ENCODE results near the gene IFFO2. TPM values are rescaled to one million over a fixed set of nuclear protein-coding genes. Genes with fewer than 3 reads are reported as not detected.
A peak's percentile ranks its signal among the peaks of the same experiment; 100 is the strongest.

Gene IFFO2
- total and polyA plus RNA-seq, 2 of the 13 experiments (the other 11 are each of a cell fraction or from before 2014, with no cell fraction given) = 7.3 to 16.7 TPM

DNA sequence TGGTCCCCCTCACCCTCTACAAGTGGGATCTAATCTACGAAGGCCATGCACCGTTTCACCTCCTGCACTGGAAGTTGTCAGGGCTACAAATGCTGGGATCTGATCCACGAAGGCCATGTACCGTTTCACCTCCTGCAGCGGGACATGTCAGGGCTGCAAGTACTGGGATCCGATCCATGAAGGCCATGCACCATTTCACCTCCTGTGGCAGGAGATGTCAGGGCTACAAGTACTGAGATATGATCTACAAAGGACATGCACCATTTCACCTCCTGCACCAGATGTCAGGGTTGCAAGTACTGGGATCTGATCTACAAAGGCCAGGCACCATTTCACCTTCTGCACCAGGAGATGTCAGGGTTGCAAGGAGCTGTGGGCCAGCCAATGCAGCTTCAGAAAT lies 61.2 kb downstream of the IFFO2 start:
- H3K27ac ChIP-seq (ENCODE audit: extremely low read length, insufficient read depth, low read length) = peak overlapping the region; percentile 5
- no peaks in the 10 kb centered on the region for H3K27me3 ChIP-seq (ENCODE audit: control insufficient read depth in 1 of 2, insufficient read depth in 2 of 2, low read length in 2 of 2)
- in situ Hi-C loops (cut with HindIII; ENCODE audit: extremely low pct_ligation_motif_present, low pct_unique_long_range_greater_than_20kb) = no loop called here
- peak; percentile 20; the same call in 1 of the 2 replicates for TF ChIP-seq ZBTB38 (CRISPR knock-in tag; IDR thresholded peaks at IDR 0.05)
- TF ChIP-seq FOXP1 (IDR thresholded peaks at IDR 0.05) = no peak
- TF ChIP-seq FOXP1 (CRISPR knock-in tag; IDR thresholded peaks at IDR 0.05) = no peak
- no peak for TF ChIP-seq ATAD3A (CRISPR knock-in tag; IDR thresholded peaks at IDR 0.05)
- no peak for TF ChIP-seq FOXK2 (IDR thresholded peaks at IDR 0.05)
- no peak for TF ChIP-seq SNAPC4 (CRISPR knock-in tag; IDR thresholded peaks at IDR 0.05)
- TF ChIP-seq ZKSCAN1 (IDR thresholded peaks at IDR 0.05; ENCODE audit: low read length) = no peak
- TF ChIP-seq ZNF501 (CRISPR knock-in tag; IDR thresholded peaks at IDR 0.05) = no peak
- 0 out of 4 replicates have a peak, but pooled peaks of 1 of the 2 experiments have one; percentile 6 for TF ChIP-seq POLR2A (IDR thresholded peaks at IDR 0.05; ENCODE audit: insufficient read depth in 1 of 2, low read depth in 2 of 2, low read length in 2 of 2)
- peaks cover 98% of the 10 kb centered on the region for H3K4me1 ChIP-seq (ENCODE audit: insufficient read depth, low read length)
- H4K20me1 ChIP-seq (ENCODE audit: insufficient read depth, low read length) = peaks cover 61% of the 10 kb centered on the region
- ATAC-seq = no peak
- H3K9me3 ChIP-seq (ENCODE audit: low read length) = no peaks in the 10 kb centered on the region
- WGBS (ENCODE audit: low lambda C conversion rate) = 80% methylated on average over 2 of the region's 6 CpGs
- ChIA-PET CTCF (ENCODE audit: low intra/inter-chr PET ratio, low total read pairs) (no interaction called here), POLR2A (no interaction called here)
- no peak overlapping the region for H3K9ac ChIP-seq (ENCODE audit: insufficient read depth, low read depth, low read length)
- peaks cover 91% of the 10 kb centered on the region for H3K79me2 ChIP-seq (ENCODE audit: insufficient read depth, low read length)
- H3K4me2 ChIP-seq (ENCODE audit: low read depth, low read length) = peak overlapping the region; percentile 2; the same call in 1 of the 2 replicates
- intact Hi-C loops (cut with micrococcal nuclease; ENCODE audit: unreplicated experiment) = no loop called here
- BruUV-seq (replicated peaks) = no TSS peak
- H3K4me3 ChIP-seq (replicated peaks in 1 of 3; ENCODE audit: insufficient read depth in 1 of 3, low read depth in 2 of 3, low read length in 3 of 3) = no peak overlapping the region
- no peak for FAIRE-seq
- no peak for DNase-seq (ENCODE audit: low spot score)
- H3K36me3 ChIP-seq (replicated peaks in 1 of 2; ENCODE audit: control insufficient read depth in 1 of 2, insufficient read depth in 2 of 2, low read length in 2 of 2) = peaks cover 12 to 32% of the 10 kb centered on the region in 2 experiments; a peak in 4 of 5 replicates
- H2AFZ ChIP-seq (ENCODE audit: low read length) = no peak overlapping the region
